Adrenal gland (tissue), 12 donors: ENCODE results near the gene BABAM2. TPM values are rescaled to one million over a fixed set of nuclear protein-coding genes. Genes with fewer than 3 reads are reported as not detected.

Experiments
- DNase-seq, 7 donors: peaks; one replicate each; pipeline ENCODE4 v3.0.0-alpha.2; 2019 to 2020
- H3K27ac ChIP-seq, 5 donors: fragments of 200-600 bp; sonication (generic) in 4 of 5; 1 replicate in 3 of 5; 2 replicates in 2 of 5; pipeline versions ENCODE4 v1.5.1 to v1.8.0; 2016 to 2020; ENCODE audit warnings: mild to moderate bottlenecking in 1 of 5
- H3K27me3 ChIP-seq: fragments of 200-600 bp; 2 replicates; pipeline ENCODE4 v1.8.0; 2021
- H3K36me3 ChIP-seq, 2 donors: fragments of 200-600 bp; replicated peaks in 1 of 2; 1 replicate in 1 of 2; 2 replicates in 1 of 2; pipeline versions ENCODE4 v1.5.1 to v1.8.0; 2018 to 2022
- H3K4me1 ChIP-seq, 2 donors: fragments of 200-600 bp; replicated peaks in 1 of 2; 1 replicate in 1 of 2; 2 replicates in 1 of 2; pipeline versions ENCODE4 v1.5.1 to v1.8.0; 2018 to 2021
- H3K4me3 ChIP-seq, 4 donors: fragments of 200-600 bp; sonication (generic) in 3 of 4; one replicate each; pipeline ENCODE4 v1.5.1; 2016 to 2018
- H3K9me3 ChIP-seq, 3 donors: fragments of 200-600 bp; sonication (generic) in 1 of 3; replicated peaks in 1 of 3; 1 replicate in 2 of 3; 2 replicates in 1 of 3; pipeline versions ENCODE4 v1.5.1 to v1.8.0; 2016 to 2021
- CTCF ChIP-seq, 6 experiments: fragments of 450-650 bp in 4 of 6; fragments of 200-600 bp in 2 of 6; sonication (generic) in 1 of 6; IDR thresholded peaks; 1 replicate in 5 of 6; 2 replicates in 1 of 6; pipeline versions ENCODE4 v1.5.1 to v1.8.0; 2016 to 2021; ENCODE audit warnings: antibody characterized with exemption in 6 of 6, mild to moderate bottlenecking in 2 of 6, moderate library complexity in 1 of 6
- POLR2A ChIP-seq, 2 donors: fragments of 450-650 bp; IDR thresholded peaks; one replicate each; pipeline ENCODE4 v1.6.1; 2017; ENCODE audit warnings: antibody characterized with exemption in 2 of 2, mild to moderate bottlenecking in 2 of 2, moderate library complexity in 1 of 2
- WGBS, 4 donors: extraction: QIAGEN DNeasy Blood & Tissue Kit in 2 of 4; methylation state at CpG; one replicate each; pipeline versions ENCODE4 v1.1.5 to v1.1.7; 2013 to 2017; 5-methylcytosine and 5-hydroxymethylcytosine counted together
- intact Hi-C, 2 donors: fragments of 100-400 bp; cut with DNase I; formaldehyde crosslinking; loops; one replicate each; pipeline versions ENCODE4 v1.14.1 to v1.15.0; 2022 to 2023
- polyA plus RNA-seq, 3 donors: library from polyadenylated mRNA; stranded (reverse); fragments of 200-250 nt in 2 of 3; fragments of 350-450 nt in 1 of 3; fragmentation: Illumina TruSeq in 1 of 3; extraction: RNeasy Lipid Tissue Mini Kit (QIAGEN cat#74804) in 1 of 3; gene quantifications; one replicate each; pipeline ENCODE4 v1.2.3, GENCODE V29; 2013 to 2014
- total RNA-seq, 9 donors: library from RNA; depleted of rRNA in 4 of 9; stranded (reverse); fragments of >200 nt in 4 of 9; fragments of 120-200 nt in 1 of 9; fragmentation: NEBNext Ultra II Directional in 1 of 9; extraction: Animal tissue kit (Norgen Biotek cat#: 25700) in 1 of 9; gene quantifications; one replicate each; pipeline versions ENCODE4 v1.1.0 to v1.2.4, GENCODE V29; 2013 to 2023
- donor health status: healthy with polysubstance abuse.
- donor health status: Bipolar disorder and iron deficiency.
- donor health status: DM: yes; HTN: yes; CAD: no.
- donor health status: DM: no; HTN: no; CAD: no.
- donor health status: DM: no; HTN: no; CAD: no.
- donor health status: DM: yes; HTN: yes; CAD: no.

Gene BABAM2
- total and polyA plus RNA-seq, 12 donors, result 88.2 to 925 (median 357) TPM

GRCh38 chr2:28148566-28148965, 258.0 kb downstream of the BABAM2 start:
- TF ChIP-seq CTCF (IDR thresholded peaks at IDR 0.05) (no peak), POLR2A (IDR thresholded peaks at IDR 0.05) (no peak)
- Histone ChIP-seq H3K36me3 (no peaks in the 10 kb centered on the region), H3K27me3 (no peaks in the 10 kb centered on the region), H3K9me3 (no peaks in the 10 kb centered on the region), H3K4me3 (no peak overlapping the region), H3K4me1 (peaks cover 0 to 5% of the 10 kb centered on the region in 2 donors), H3K27ac (no peak overlapping the region)
- DNase-seq, result no peak
- intact Hi-C loops, result no loop called here
- WGBS, 4 donors, result 95 to 97% (median 96%) methylated on average over 5 of the region's 5 CpGs

- no peaks in the 10 kb centered on the region for H3K36me3 ChIP-seq
- intact Hi-C loops, result no loop called here
- peaks cover 0 to 5% of the 10 kb centered on the region in 2 donors for H3K4me1 ChIP-seq
- DNase-seq, result no peak
- no peak overlapping the region for H3K4me3 ChIP-seq
- 81 to 93% (median 88%) methylated on average over 5 of the region's 5 CpGs for WGBS, 4 donors
- H3K27me3 ChIP-seq, result no peaks in the 10 kb centered on the region
- peak overlapping the region in 1 of 5 donors; percentile 36 for H3K27ac ChIP-seq
- H3K9me3 ChIP-seq, result no peaks in the 10 kb centered on the region
- no peak for TF ChIP-seq CTCF (IDR thresholded peaks at IDR 0.05)
- no peak for TF ChIP-seq POLR2A (IDR thresholded peaks at IDR 0.05)
These were observed 259.8 kb downstream of the BABAM2 start for GRCh38 chr2:28150236-28150915.

GRCh38 chr2:28150994-28151393, 260.5 kb downstream of the BABAM2 start:
- H3K36me3 ChIP-seq, result no peaks in the 10 kb centered on the region
- WGBS, 4 donors, result 84 to 95% (median 92%) methylated on average over 4 of the region's 4 CpGs
- TF ChIP-seq CTCF (IDR thresholded peaks at IDR 0.05) (no peak), POLR2A (IDR thresholded peaks at IDR 0.05) (no peak)
- H3K27ac ChIP-seq, result no peak overlapping the region
- DNase-seq, result no peak
- H3K27me3 ChIP-seq, result no peaks in the 10 kb centered on the region
- H3K9me3 ChIP-seq, result peaks cover 0 to 6% (median 0%) of the 10 kb centered on the region in 3 donors
- H3K4me1 ChIP-seq, result peaks cover 0 to 5% of the 10 kb centered on the region in 2 donors
- H3K4me3 ChIP-seq, result no peak overlapping the region
- intact Hi-C loops, result no loop called here

- no peak overlapping the region for H3K27ac ChIP-seq
- DNase-seq, result no peak
- H3K9me3 ChIP-seq, result peaks cover 0 to 7% (median 0%) of the 10 kb centered on the region in 3 donors
- no peak overlapping the region for H3K4me3 ChIP-seq
- no peaks in the 10 kb centered on the region for H3K27me3 ChIP-seq
- 93 to 99% (median 95%) methylated on average over 3 of the region's 3 CpGs for WGBS, 4 donors
- H3K36me3 ChIP-seq, result no peaks in the 10 kb centered on the region
- TF ChIP-seq CTCF (IDR thresholded peaks at IDR 0.05) (no peak), POLR2A (IDR thresholded peaks at IDR 0.05) (no peak)
- intact Hi-C loops, result no loop called here
- no peaks in the 10 kb centered on the region for H3K4me1 ChIP-seq
These were observed 262.2 kb downstream of the BABAM2 start for GRCh38 chr2:28152585-28153280.
